Measurements from ENCODE around the gene UPK1A.

Gene UPK1A

GRCh38 chr19:35714601-35715354 lies 48.5 kb downstream of the UPK1A start:
- peaks cover 5% of the 10 kb centered on the region for H3K36me3 ChIP-seq (ENCODE audit: insufficient read depth, insufficient read length, low read length)
- no peak for DNase-seq (ENCODE audit: low read depth, low spot score)
- H3K4me1 ChIP-seq (ENCODE audit: insufficient read depth, insufficient read length), result peaks cover 15% of the 10 kb centered on the region
- H3K9me3 ChIP-seq (ENCODE audit: insufficient read depth, low read length), result no peaks in the 10 kb centered on the region
- no peak overlapping the region for H3K4me3 ChIP-seq (ENCODE audit: insufficient read length, low read depth)
- no peaks in the 10 kb centered on the region for H3K27me3 ChIP-seq (ENCODE audit: insufficient read depth, insufficient read length)
- TF ChIP-seq SUZ12 (IDR thresholded peaks at IDR 0.05; ENCODE audit: extremely low read depth, insufficient read depth, insufficient read length) (no peak), YY1 (IDR thresholded peaks at IDR 0.05; ENCODE audit: insufficient read depth, insufficient read length) (no peak), ZNF274 (IDR thresholded peaks at IDR 0.05; ENCODE audit: low read depth, low read length) (no peak)
- H3K9ac ChIP-seq (ENCODE audit: insufficient read length, low read depth), result peak overlapping the region; percentile 94

GRCh38 chr19:35715355-35715809 lies 49.1 kb downstream of the UPK1A start:
- Histone ChIP-seq H3K36me3 (ENCODE audit: insufficient read depth, insufficient read length, low read length) (peaks cover 10% of the 10 kb centered on the region), H3K4me1 (ENCODE audit: insufficient read depth, insufficient read length) (peaks cover 15% of the 10 kb centered on the region), H3K4me3 (ENCODE audit: insufficient read length, low read depth) (peak overlapping the region; percentile 85), H3K9me3 (ENCODE audit: insufficient read depth, low read length) (no peaks in the 10 kb centered on the region), H3K9ac (ENCODE audit: insufficient read length, low read depth) (peak overlapping the region; percentile 94), H3K27me3 (ENCODE audit: insufficient read depth, insufficient read length) (no peaks in the 10 kb centered on the region)
- no peak for DNase-seq (ENCODE audit: low read depth, low spot score)
- no peak for TF ChIP-seq ZNF274 (IDR thresholded peaks at IDR 0.05; ENCODE audit: low read depth, low read length)
- no peak for TF ChIP-seq YY1 (IDR thresholded peaks at IDR 0.05; ENCODE audit: insufficient read depth, insufficient read length)
- no peak for TF ChIP-seq SUZ12 (IDR thresholded peaks at IDR 0.05; ENCODE audit: extremely low read depth, insufficient read depth, insufficient read length)

GRCh38 chr19:35715981-35716800 lies 49.9 kb downstream of the UPK1A start:
- no peak for DNase-seq (ENCODE audit: low read depth, low spot score)
- H3K9ac ChIP-seq (ENCODE audit: insufficient read length, low read depth), result peak overlapping the region; percentile 94
- H3K4me1 ChIP-seq (ENCODE audit: insufficient read depth, insufficient read length), result peaks cover 15% of the 10 kb centered on the region
- H3K36me3 ChIP-seq (ENCODE audit: insufficient read depth, insufficient read length, low read length), result peaks cover 16% of the 10 kb centered on the region
- H3K27me3 ChIP-seq (ENCODE audit: insufficient read depth, insufficient read length), result no peaks in the 10 kb centered on the region
- peak overlapping the region; percentile 85 for H3K4me3 ChIP-seq (ENCODE audit: insufficient read length, low read depth)
- TF ChIP-seq SUZ12 (IDR thresholded peaks at IDR 0.05; ENCODE audit: extremely low read depth, insufficient read depth, insufficient read length) (no peak), YY1 (IDR thresholded peaks at IDR 0.05; ENCODE audit: insufficient read depth, insufficient read length) (no peak), ZNF274 (IDR thresholded peaks at IDR 0.05; ENCODE audit: low read depth, low read length) (no peak)
- no peaks in the 10 kb centered on the region for H3K9me3 ChIP-seq (ENCODE audit: insufficient read depth, low read length)

DNA sequence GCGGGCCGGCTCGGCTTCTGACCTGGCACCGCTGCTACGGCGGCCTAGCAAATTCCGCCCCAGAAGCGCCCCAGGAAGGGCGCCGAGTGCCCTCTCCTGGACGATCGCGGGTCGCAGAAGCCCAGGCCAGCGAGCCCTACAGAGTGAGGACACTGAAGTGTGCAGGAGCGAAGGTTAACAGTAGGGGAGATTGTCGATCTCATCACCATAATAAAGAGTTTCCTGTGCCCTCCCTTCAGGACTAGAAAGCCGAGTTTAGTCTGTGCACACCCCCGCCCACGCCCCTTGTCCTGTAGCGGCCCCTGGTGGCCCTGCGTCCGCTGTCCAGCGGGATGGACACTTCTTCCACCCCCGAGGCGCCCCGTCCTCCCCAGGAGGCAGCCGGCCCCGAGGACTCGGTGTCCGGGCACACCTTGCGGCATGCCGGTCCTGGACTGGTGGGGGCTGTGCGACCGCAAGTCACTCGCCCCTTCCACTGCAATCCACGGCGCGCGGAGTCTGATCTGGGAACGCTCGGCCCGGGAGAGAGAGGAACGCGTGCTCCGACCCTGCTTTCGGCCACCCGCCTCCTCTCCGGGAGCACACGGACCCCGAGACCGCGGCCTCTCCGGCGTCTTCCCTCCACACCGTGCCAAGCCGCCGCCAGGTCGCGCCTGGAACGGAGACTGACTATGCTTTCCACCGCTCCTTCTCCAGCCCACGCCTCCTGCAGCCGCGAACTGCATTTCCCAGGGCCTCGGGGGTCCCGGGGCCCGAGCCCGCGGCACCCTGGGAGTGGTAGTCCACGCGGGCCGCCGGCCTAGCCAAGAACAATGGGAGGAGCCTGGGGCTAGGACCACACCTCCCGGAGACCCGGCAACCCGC lies 50.7 kb downstream of the UPK1A start:
- peak; percentile 89 for DNase-seq (ENCODE audit: low read depth, low spot score)
- H3K9ac ChIP-seq (ENCODE audit: insufficient read length, low read depth), result peak overlapping the region; percentile 94
- no peaks in the 10 kb centered on the region for H3K27me3 ChIP-seq (ENCODE audit: insufficient read depth, insufficient read length)
- no peaks in the 10 kb centered on the region for H3K9me3 ChIP-seq (ENCODE audit: insufficient read depth, low read length)
- H3K4me1 ChIP-seq (ENCODE audit: insufficient read depth, insufficient read length), result peaks cover 12% of the 10 kb centered on the region
- TF ChIP-seq ZNF274 (IDR thresholded peaks at IDR 0.05; ENCODE audit: low read depth, low read length) (no peak), YY1 (IDR thresholded peaks at IDR 0.05; ENCODE audit: insufficient read depth, insufficient read length) (no peak), SUZ12 (IDR thresholded peaks at IDR 0.05; ENCODE audit: extremely low read depth, insufficient read depth, insufficient read length) (no peak)
- H3K4me3 ChIP-seq (ENCODE audit: insufficient read length, low read depth), result peak overlapping the region; percentile 85
- H3K36me3 ChIP-seq (ENCODE audit: insufficient read depth, insufficient read length, low read length), result peaks cover 23% of the 10 kb centered on the region

GRCh38 chr19:35717665-35718344 lies 51.5 kb downstream of the UPK1A start, which contains the start of gene KMT2B:
Gene KMT2B, plus strand, starts transcription at chr19:35718003. Its CDS starts 16 bp downstream, at chr19:35718019.
- TF ChIP-seq ZNF274 (IDR thresholded peaks at IDR 0.05; ENCODE audit: low read depth, low read length) (no peak), SUZ12 (IDR thresholded peaks at IDR 0.05; ENCODE audit: extremely low read depth, insufficient read depth, insufficient read length) (no peak), YY1 (IDR thresholded peaks at IDR 0.05; ENCODE audit: insufficient read depth, insufficient read length) (no peak)
- H3K4me3 ChIP-seq (ENCODE audit: insufficient read length, low read depth), result peak within 1 kb of the TSS; percentile 90
- no peaks in the 10 kb centered on the region for H3K9me3 ChIP-seq (ENCODE audit: insufficient read depth, low read length)
- H3K4me1 ChIP-seq (ENCODE audit: insufficient read depth, insufficient read length), result peaks cover 12% of the 10 kb centered on the region
- no peak for DNase-seq (ENCODE audit: low read depth, low spot score)
- no peaks in the 10 kb centered on the region for H3K27me3 ChIP-seq (ENCODE audit: insufficient read depth, insufficient read length)
- H3K9ac ChIP-seq (ENCODE audit: insufficient read length, low read depth), result peak within 1 kb of the TSS; percentile 90
- peaks cover 31% of the 10 kb centered on the region for H3K36me3 ChIP-seq (ENCODE audit: insufficient read depth, insufficient read length, low read length)

GRCh38 chr19:35718345-35719041 lies 52.2 kb downstream of the UPK1A start:
- Histone ChIP-seq H3K4me3 (ENCODE audit: insufficient read length, low read depth) (peak overlapping the region; percentile 90), H3K4me1 (ENCODE audit: insufficient read depth, insufficient read length) (peaks cover 9% of the 10 kb centered on the region), H3K9me3 (ENCODE audit: insufficient read depth, low read length) (no peaks in the 10 kb centered on the region), H3K36me3 (ENCODE audit: insufficient read depth, insufficient read length, low read length) (peaks cover 37% of the 10 kb centered on the region), H3K9ac (ENCODE audit: insufficient read length, low read depth) (peak overlapping the region; percentile 90), H3K27me3 (ENCODE audit: insufficient read depth, insufficient read length) (no peaks in the 10 kb centered on the region)
- TF ChIP-seq ZNF274 (IDR thresholded peaks at IDR 0.05; ENCODE audit: low read depth, low read length), result no peak
- no peak for TF ChIP-seq SUZ12 (IDR thresholded peaks at IDR 0.05; ENCODE audit: extremely low read depth, insufficient read depth, insufficient read length)
- no peak for TF ChIP-seq YY1 (IDR thresholded peaks at IDR 0.05; ENCODE audit: insufficient read depth, insufficient read length)
- no peak for DNase-seq (ENCODE audit: low read depth, low spot score)

All from NT2/D1 (cell line).